Measurements from ENCODE around the gene FZD4.
"Not testable (repeated sequence)": the region's sequence is repeated elsewhere in the genome, so short reads cannot be mapped to it uniquely, and the experiment has no call there.

Gene FZD4

GRCh38 chr11:86949995-86950660, 5.1 kb downstream of the FZD4 start:
- no peak for TF ChIP-seq CTCF (IDR thresholded peaks at IDR 0.05; ENCODE audit: low read depth, low read length)
- no peaks in the 10 kb centered on the region for H3K9me3 ChIP-seq
- no peak for DNase-seq
- no peaks in the 10 kb centered on the region for H3K36me3 ChIP-seq
- H3K4me3 ChIP-seq (ENCODE audit: low read depth, low read length) = no peak overlapping the region
- no peaks in the 10 kb centered on the region for H3K4me1 ChIP-seq
- H3K27me3 ChIP-seq = peaks cover 32% of the 10 kb centered on the region

GRCh38 chr11:86948733-86949132, 6.5 kb downstream of the FZD4 start:
- H3K36me3 ChIP-seq = no peaks in the 10 kb centered on the region
- DNase-seq = no peak
- H3K4me1 ChIP-seq = no peaks in the 10 kb centered on the region
- no peak for TF ChIP-seq CTCF (IDR thresholded peaks at IDR 0.05; ENCODE audit: low read depth, low read length)
- peaks cover 18% of the 10 kb centered on the region for H3K27me3 ChIP-seq
- no peak overlapping the region for H3K4me3 ChIP-seq (ENCODE audit: low read depth, low read length)
- no peaks in the 10 kb centered on the region for H3K9me3 ChIP-seq

GRCh38 chr11:86947541-86947940, 7.7 kb downstream of the FZD4 start:
- H3K36me3 ChIP-seq = no peaks in the 10 kb centered on the region
- DNase-seq = no peak
- no peaks in the 10 kb centered on the region for H3K4me1 ChIP-seq
- H3K4me3 ChIP-seq (ENCODE audit: low read depth, low read length) = no peak overlapping the region
- peaks cover 12% of the 10 kb centered on the region for H3K27me3 ChIP-seq
- no peaks in the 10 kb centered on the region for H3K9me3 ChIP-seq
- no peak for TF ChIP-seq CTCF (IDR thresholded peaks at IDR 0.05; ENCODE audit: low read depth, low read length)

- not testable (repeated sequence) for H3K4me1 ChIP-seq; H3K4me3 ChIP-seq (ENCODE audit: low read depth, low read length); DNase-seq; H3K36me3 ChIP-seq; H3K27me3 ChIP-seq; H3K9me3 ChIP-seq
Measured at GRCh38 chr11:86943505-86943904, 11.7 kb downstream of the FZD4 start.

GRCh38 chr11:86941871-86942599, 13.2 kb downstream of the FZD4 start:
- H3K9me3 ChIP-seq = no peaks in the 10 kb centered on the region
- no peaks in the 10 kb centered on the region for H3K36me3 ChIP-seq
- H3K4me3 ChIP-seq (ENCODE audit: low read depth, low read length) = no peak overlapping the region
- 0 out of 2 replicates have a peak, but pooled peaks cover 5% of the 10 kb centered on the region for H3K27me3 ChIP-seq
- no peaks in the 10 kb centered on the region for H3K4me1 ChIP-seq
- no peak for DNase-seq
- TF ChIP-seq CTCF (IDR thresholded peaks at IDR 0.05; ENCODE audit: low read depth, low read length) = no peak

GRCh38 chr11:86941077-86941870, 13.9 kb downstream of the FZD4 start:
- Histone ChIP-seq H3K4me1 (no peaks in the 10 kb centered on the region), H3K36me3 (no peaks in the 10 kb centered on the region), H3K4me3 (ENCODE audit: low read depth, low read length) (no peak overlapping the region), H3K27me3 (0 out of 2 replicates have a peak, but pooled peaks cover 4% of the 10 kb centered on the region), H3K9me3 (no peaks in the 10 kb centered on the region)
- no peak for TF ChIP-seq CTCF (IDR thresholded peaks at IDR 0.05; ENCODE audit: low read depth, low read length)
- DNase-seq = no peak

All from BE2C (cell line).